HG03521 (cell line): Measurements from ENCODE around the gene OR8G1.
"Not testable (repeated sequence)": the region's sequence is repeated elsewhere in the genome, so short reads cannot be mapped to it uniquely, and the experiment has no call there.

Source experiments
- ATAC-seq: cut with Tn5 transposase; IDR thresholded peaks from one replicate; pipeline ENCODE4 v1.9.1; 2021; ENCODE audit warnings: mild to moderate bottlenecking, moderate library complexity; ENCODE audit not compliant: unreplicated experiment

Gene OR8G1

GRCh38 chr11:124233376-124233775 lies 7.5 kb upstream of the OR8G1 start:
- no peak for ATAC-seq

- no peak for ATAC-seq
Observed at GRCh38 chr11:124238512-124238911, 2.4 kb upstream of the OR8G1 start.

- not testable (repeated sequence) for ATAC-seq
Observed at GRCh38 chr11:124249869-124250268, 9.0 kb downstream of the OR8G1 start.

- ATAC-seq = no peak
Observed at GRCh38 chr11:124256076-124256475, 15.2 kb downstream of the OR8G1 start, which contains the start of gene OR8G5. TSS of gene OR8G5 (plus strand) at chr11:124256376. CDS start at chr11:124264932, 8,556 bp downstream.

- not testable (repeated sequence) for ATAC-seq
Observed at GRCh38 chr11:124265041-124265440, 24.1 kb downstream of the OR8G1 start.

- not testable (repeated sequence) for ATAC-seq
Observed at GRCh38 chr11:124270886-124271285, 30.0 kb downstream of the OR8G1 start.

GRCh38 chr11:124274000-124274399 lies 33.1 kb downstream of the OR8G1 start:
- ATAC-seq = no peak

GRCh38 chr11:124276081-124276480 lies 35.2 kb downstream of the OR8G1 start:
- ATAC-seq = no peak

- ATAC-seq = no peak
Observed at GRCh38 chr11:124277207-124277606, 36.3 kb downstream of the OR8G1 start.

- ATAC-seq = no peak
Observed at GRCh38 chr11:124277804-124278203, 36.9 kb downstream of the OR8G1 start.

- no peak for ATAC-seq
Observed at GRCh38 chr11:124278261-124278660, 37.4 kb downstream of the OR8G1 start.

GRCh38 chr11:124285610-124286344 lies 44.9 kb downstream of the OR8G1 start:
- no peak for ATAC-seq

GRCh38 chr11:124294687-124295086 lies 53.8 kb downstream of the OR8G1 start:
- no peak for ATAC-seq

GRCh38 chr11:124296016-124296415 lies 55.1 kb downstream of the OR8G1 start:
- ATAC-seq = no peak

- ATAC-seq = no peak
Observed at GRCh38 chr11:124297921-124298320, 57.0 kb downstream of the OR8G1 start.

GRCh38 chr11:124301548-124301947 lies 60.7 kb downstream of the OR8G1 start:
- no peak for ATAC-seq

GRCh38 chr11:124302347-124303125 lies 61.6 kb downstream of the OR8G1 start:
- no peak for ATAC-seq
